K562 (cell line): ENCODE results near the gene ASCL2. TPM values are rescaled to one million over a fixed set of nuclear protein-coding genes. Genes with fewer than 3 reads are reported as not detected.

Source experiments
- ATAC-seq: fragments of 200-7000 bp; cut with Tn5 transposase; 3 replicates; pipeline ENCODE4 v1.9.1; 2020; ENCODE audit warnings: moderate library complexity
- BruUV-seq: library from RNA; stranded (reverse); fragments of 400-500 nt; replicated peaks from 2 replicates; lab custom pipeline; 2021; lab: Mats Ljungman, UMichigan
- CTCF ChIA-PET: fragments of 300-600 bp; formaldehyde crosslinking; extraction: SDS; loops from one replicate; lab custom pipeline; 2021; ENCODE audit warnings: low intra/inter-chr PET ratio; lab: Yijun Ruan, JAX
- POLR2A ChIA-PET: fragments of 300-600, 350-650 bp; sonication (Branson Sonifier 250); formaldehyde crosslinking; extraction: SDS; loops from one replicate; lab custom pipeline; 2021; ENCODE audit warnings: antibody characterized with exemption, inconsistent platforms; lab: Yijun Ruan, JAX
- DNase-seq, 4 experiments: peaks; one replicate each; pipeline versions ENCODE4 v3.0.0 to v3.0.0-alpha.2; 2011 to 2018; ENCODE audit warnings: low spot score in 3 of 4, mixed read lengths in 3 of 4; ENCODE audit errors: extremely low read depth in 1 of 4
- FAIRE-seq: peaks from 2 replicates; lab custom pipeline; 2011; peaks lifted over from hg19 to GRCh38; lab: Jason Lieb, UNC
- H2AFZ ChIP-seq: 2 replicates; pipeline ENCODE4 v1.6.0; 2011; ENCODE audit warnings: low read depth, low read length, control low read depth, inconsistent platforms
- H3K27ac ChIP-seq: fragments of 200-600 bp; 3 replicates; pipeline ENCODE4 v1.8.0; 2011; ENCODE audit warnings: low read depth, mild to moderate bottlenecking, control low read depth, inconsistent platforms, low read length, moderate library complexity, mixed read lengths; ENCODE audit errors: extremely low read depth
- H3K27me3 ChIP-seq, 2 experiments: fragments of 300-600 bp in 1 of 2; 2 replicates in 1 of 2; 3 replicates in 1 of 2; pipeline versions ENCODE4 v1.6.0 to v1.8.0; 2011; ENCODE audit warnings: inconsistent platforms in 2 of 2, low read length in 2 of 2, mild to moderate bottlenecking in 1 of 2, mixed read lengths in 1 of 2, moderate library complexity in 1 of 2; ENCODE audit not compliant: control insufficient read depth in 2 of 2, insufficient read depth in 2 of 2
- H3K36me3 ChIP-seq: fragments of 300-600 bp; 3 replicates; pipeline ENCODE4 v1.8.0; 2011; ENCODE audit warnings: mild to moderate bottlenecking, low read length, inconsistent platforms; ENCODE audit not compliant: control insufficient read depth, insufficient read depth
- H3K4me1 ChIP-seq, 2 experiments: fragments of 200-600 bp in 1 of 2; replicated peaks in 1 of 2; 2 replicates in 1 of 2; 3 replicates in 1 of 2; pipeline versions ENCODE4 v1.5.1 to v1.8.0; 2011; ENCODE audit warnings: inconsistent platforms in 2 of 2, low read length in 2 of 2, mild to moderate bottlenecking in 1 of 2, mixed read lengths in 1 of 2, moderate library complexity in 1 of 2; ENCODE audit not compliant: control insufficient read depth in 2 of 2, insufficient read depth in 2 of 2
- H3K4me2 ChIP-seq: 2 replicates; pipeline ENCODE4 v1.6.1; 2011; ENCODE audit warnings: low read length, control low read depth, inconsistent platforms, mixed read lengths; ENCODE audit not compliant: insufficient read depth
- H3K4me3 ChIP-seq: fragments of 200-600 bp; sonication (generic), shearing (Covaris generic); 2 replicates; pipeline ENCODE4 v1.5.1; 2016; ENCODE audit warnings: control low read depth, inconsistent platforms
- H3K79me2 ChIP-seq: fragments of 200-600 bp; 3 replicates; pipeline ENCODE4 v1.8.0; 2011; ENCODE audit warnings: low read length, inconsistent platforms; ENCODE audit not compliant: control insufficient read depth, insufficient read depth
- H3K9ac ChIP-seq, 2 experiments: 2 replicates each; pipeline versions ENCODE4 v1.6.0 to v1.6.1; 2011; ENCODE audit warnings: low read depth in 2 of 2, low read length in 2 of 2, control low read depth in 1 of 2, inconsistent platforms in 1 of 2, mild to moderate bottlenecking in 1 of 2, mixed read lengths in 1 of 2; ENCODE audit not compliant: insufficient read depth in 1 of 2
- H3K9me1 ChIP-seq: one replicate; pipeline ENCODE4 v1.6.0; 2011; ENCODE audit warnings: inconsistent platforms, mild to moderate bottlenecking, low read length, moderate library complexity; ENCODE audit not compliant: control insufficient read depth, insufficient read depth
- H3K9me3 ChIP-seq: replicated peaks from 2 replicates; pipeline ENCODE4 v1.5.1; 2011; ENCODE audit warnings: low read depth, low read length, inconsistent platforms; ENCODE audit not compliant: control insufficient read depth, insufficient read depth
- H4K20me1 ChIP-seq: replicated peaks from 2 replicates; pipeline ENCODE4 v1.6.1; 2011; ENCODE audit warnings: low read length, inconsistent platforms, mixed read lengths; ENCODE audit not compliant: control insufficient read depth, insufficient read depth
- HMGN3 ChIP-seq: IDR thresholded peaks from 2 replicates; pipeline ENCODE4 v1.6.1; 2011; ENCODE audit warnings: borderline replicate concordance, low read depth, mild to moderate bottlenecking, mixed read lengths, low read length; ENCODE audit not compliant: insufficient read length; ENCODE audit errors: extremely low read depth
- MYC ChIP-seq, 2 experiments: fragments of 250-450 bp in 1 of 2; sonication (Bioruptor Pico) in 1 of 2; IDR thresholded peaks; 2 replicates each; pipeline versions ENCODE4 v1.5.1 to v1.6.1; 2012 to 2021; ENCODE audit warnings: low read depth in 2 of 2, borderline replicate concordance in 1 of 2, improper control_type of control experiment in 1 of 2, low read length in 1 of 2, mild to moderate bottlenecking in 1 of 2, moderate library complexity in 1 of 2
- POLR2AphosphoS5 ChIP-seq: IDR thresholded peaks from 2 replicates; pipeline ENCODE4 v1.6.1; 2011; ENCODE audit warnings: mild to moderate bottlenecking, low read depth, low read length, moderate library complexity; ENCODE audit not compliant: control insufficient read depth, insufficient read depth
- SREBF1 ChIP-seq: fragments of 150-350 bp; IDR thresholded peaks from 2 replicates; pipeline ENCODE4 v1.6.1; 2014; ENCODE audit warnings: antibody characterized with exemption, low read depth, low read length, borderline replicate concordance
- TAF15 ChIP-seq: fragments of 200-400 bp; formaldehyde crosslinking; IDR thresholded peaks from 2 replicates; pipeline ENCODE4 v1.6.1; 2017; ENCODE audit warnings: mild to moderate bottlenecking, low read depth, low read length, moderate library complexity
- ZNF143 ChIP-seq: sonication (generic); formaldehyde crosslinking; IDR thresholded peaks from 2 replicates; pipeline ENCODE4 v1.9.0; 2022; ENCODE audit warnings: mild to moderate bottlenecking, missing genetic modification reagents
- ZNF740 ChIP-seq, 3 experiments: fragments of 200-800 bp in 1 of 3; sonication (Bioruptor generic) in 1 of 3; sonication (generic) in 1 of 3; formaldehyde crosslinking in 1 of 3; IDR thresholded peaks; 2 replicates each; pipeline versions ENCODE4 v1.6.1 to v1.8.0; 2016 to 2022; ENCODE audit warnings: mild to moderate bottlenecking in 2 of 3, missing compliant biosample characterization in 2 of 3, missing genetic modification characterization in 2 of 3, missing genetic modification reagents in 1 of 3
- WGBS: fragments of 100-300 bp; shearing (Covaris generic); methylation state at CpG from one replicate; pipeline ENCODE4 v1.1.6; 2016; ENCODE audit warnings: low coverage, mixed read lengths; ENCODE audit not compliant: insufficient coverage; ENCODE audit errors: missing lambda C conversion rate; 5-methylcytosine and 5-hydroxymethylcytosine counted together
- in situ Hi-C: fragments of 300-500 bp; cut with MboI; formaldehyde crosslinking; loops from 4 replicates; pipeline ENCODE4 v1.15.0; 2018; ENCODE audit warnings: inconsistent platforms, mixed read lengths
- intact Hi-C: fragments of 100-400 bp; cut with micrococcal nuclease; formaldehyde crosslinking; loops from 2 replicates; pipeline ENCODE4 v1.14.2; 2022
- polyA plus RNA-seq, 8 experiments: library from polyadenylated mRNA; depleted of rRNA in 4 of 8; stranded (reverse) in 5 of 8; unstranded in 3 of 8; fragments of >200 nt; fragmentation: Nextera tagmentation in 2 of 8; fragmentation: Illumina TruSeq in 1 of 8; extraction: Ambion mirVana in 2 of 8; extraction: Trizol in 1 of 8; gene quantifications; 2 replicates each; pipeline versions ENCODE4 v1.2.1 to v1.2.3, GENCODE V29; 2011 to 2014; ENCODE audit warnings: inconsistent platforms in 1 of 8, missing spikeins in 1 of 8
- total RNA-seq, 7 experiments: library from RNA; depleted of rRNA in 6 of 7; stranded (reverse); fragments of >200 nt in 6 of 7; fragmentation: Illumina TruSeq in 2 of 7; extraction: Trizol in 2 of 7; gene quantifications; 2 replicates each; pipeline versions ENCODE4 v1.2.1 to v1.2.3, GENCODE V29; 2011 to 2021; ENCODE audit warnings: low replicate concordance in 1 of 7
- TF ChIP-seq, protein P1 (sequence below), 2 experiments: fragments of 450-650 bp; IDR thresholded peaks; 2 replicates each; pipeline ENCODE4 v1.6.1; 2018; ENCODE audit warnings: mild to moderate bottlenecking in 2 of 2, low read depth in 1 of 2; ENCODE audit not compliant: partially characterized antibody in 2 of 2
- TF ChIP-seq, protein P2 (sequence below): sonication (generic); formaldehyde crosslinking; IDR thresholded peaks from 2 replicates; pipeline ENCODE4 v1.8.0; 2022; ENCODE audit warnings: missing genetic modification reagents, mild to moderate bottlenecking, moderate library complexity, borderline replicate concordance
- TF ChIP-seq, protein P3 (sequence below): fragments of 250-450 bp; sonication (Bioruptor Pico); IDR thresholded peaks from 2 replicates; pipeline ENCODE4 v1.8.0; 2021; ENCODE audit warnings: borderline replicate concordance, mild to moderate bottlenecking, moderate library complexity; ENCODE audit not compliant: poor library complexity, severe bottlenecking

Gene ASCL2
- total and polyA plus RNA-seq, 9 of the 15 experiments (the other 6 are each of a cell fraction or from before 2014, with no cell fraction given): 0.11 to 1.4 (median 0.36) TPM; not detected in 2

GRCh38 chr11:2271077-2271326, 614 bp upstream of the ASCL2 start (continued):
- no peak for TF ChIP-seq HMGN3
- no peak for TF ChIP-seq POLR2AphosphoS5
- no peak for TF ChIP-seq TAF15
- TF ChIP-seq SREBF1: no peak

- H3K4me3 ChIP-seq: peak overlapping the region; percentile 38
- H2AFZ ChIP-seq: peak overlapping the region; percentile 68
- ChIA-PET CTCF (no interaction called here), POLR2A (interaction anchor here (0.7 kb wide), 1 partner anchor 18 kb away, joined by 3 read pairs; no protein-coding TSS in a partner anchor)
- H3K9me1 ChIP-seq: no peaks in the 10 kb centered on the region
- peak; percentile 75 for ATAC-seq
- peaks cover 6% of the 10 kb centered on the region; the same call in 1 of the 2 replicates for H4K20me1 ChIP-seq
- no peak for FAIRE-seq
- H3K9ac ChIP-seq: peak overlapping the region in 1 of 2 experiments; percentile 64; a peak in 1 of 4 replicates
- 21% methylated on average over 62 of the region's 104 CpGs for WGBS
- peak; percentile 43 to 67 (median 58) for DNase-seq
- no peaks in the 10 kb centered on the region for H3K79me2 ChIP-seq
- peak overlapping the region; percentile 49 for H3K4me2 ChIP-seq
- intact Hi-C loops (no loop called here), in situ Hi-C loops (no loop called here)
- H3K27me3 ChIP-seq: peaks cover 1 to 80% of the 10 kb centered on the region in 2 experiments; a peak in 3 of 5 replicates
- no peaks in the 10 kb centered on the region for H3K36me3 ChIP-seq
- no peaks in the 10 kb centered on the region for H3K9me3 ChIP-seq
- BruUV-seq: no TSS peak
- H3K27ac ChIP-seq: no peak overlapping the region
- H3K4me1 ChIP-seq: peaks cover 8 to 50% of the 10 kb centered on the region in 2 experiments; a peak in 4 of 5 replicates
- TF ChIP-seq ZNF143 (CRISPR knock-in tag) (peak; percentile 33; the same call in 1 of the 2 replicates), MYC (IDR thresholded peaks at IDR 0.05; ENCODE audit: low read depth, low read length) (0 out of 2 replicates have a peak, but pooled peaks have one; percentile 17), MYC (CRISPR knock-in tag; IDR thresholded peaks at IDR 0.05; ENCODE audit: borderline replicate concordance, low read depth) (no peak), ZNF740 (CRISPR knock-in tag; IDR thresholded peaks at IDR 0.05) (peak; percentile 38; the same call in 1 of the 2 replicates), ZNF740 (tag; IDR thresholded peaks at IDR 0.05) (no peak)
- TF ChIP-seq, protein P1, sequence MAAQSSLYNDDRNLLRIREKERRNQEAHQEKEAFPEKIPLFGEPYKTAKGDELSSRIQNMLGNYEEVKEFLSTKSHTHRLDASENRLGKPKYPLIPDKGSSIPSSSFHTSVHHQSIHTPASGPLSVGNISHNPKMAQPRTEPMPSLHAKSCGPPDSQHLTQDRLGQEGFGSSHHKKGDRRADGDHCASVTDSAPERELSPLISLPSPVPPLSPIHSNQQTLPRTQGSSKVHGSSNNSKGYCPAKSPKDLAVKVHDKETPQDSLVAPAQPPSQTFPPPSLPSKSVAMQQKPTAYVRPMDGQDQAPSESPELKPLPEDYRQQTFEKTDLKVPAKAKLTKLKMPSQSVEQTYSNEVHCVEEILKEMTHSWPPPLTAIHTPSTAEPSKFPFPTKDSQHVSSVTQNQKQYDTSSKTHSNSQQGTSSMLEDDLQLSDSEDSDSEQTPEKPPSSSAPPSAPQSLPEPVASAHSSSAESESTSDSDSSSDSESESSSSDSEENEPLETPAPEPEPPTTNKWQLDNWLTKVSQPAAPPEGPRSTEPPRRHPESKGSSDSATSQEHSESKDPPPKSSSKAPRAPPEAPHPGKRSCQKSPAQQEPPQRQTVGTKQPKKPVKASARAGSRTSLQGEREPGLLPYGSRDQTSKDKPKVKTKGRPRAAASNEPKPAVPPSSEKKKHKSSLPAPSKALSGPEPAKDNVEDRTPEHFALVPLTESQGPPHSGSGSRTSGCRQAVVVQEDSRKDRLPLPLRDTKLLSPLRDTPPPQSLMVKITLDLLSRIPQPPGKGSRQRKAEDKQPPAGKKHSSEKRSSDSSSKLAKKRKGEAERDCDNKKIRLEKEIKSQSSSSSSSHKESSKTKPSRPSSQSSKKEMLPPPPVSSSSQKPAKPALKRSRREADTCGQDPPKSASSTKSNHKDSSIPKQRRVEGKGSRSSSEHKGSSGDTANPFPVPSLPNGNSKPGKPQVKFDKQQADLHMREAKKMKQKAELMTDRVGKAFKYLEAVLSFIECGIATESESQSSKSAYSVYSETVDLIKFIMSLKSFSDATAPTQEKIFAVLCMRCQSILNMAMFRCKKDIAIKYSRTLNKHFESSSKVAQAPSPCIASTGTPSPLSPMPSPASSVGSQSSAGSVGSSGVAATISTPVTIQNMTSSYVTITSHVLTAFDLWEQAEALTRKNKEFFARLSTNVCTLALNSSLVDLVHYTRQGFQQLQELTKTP (IDR thresholded peaks at IDR 0.05; ENCODE audit: low read depth in 1 of 2, partially characterized antibody in 2 of 2): no peak
- TF ChIP-seq, protein P2, sequence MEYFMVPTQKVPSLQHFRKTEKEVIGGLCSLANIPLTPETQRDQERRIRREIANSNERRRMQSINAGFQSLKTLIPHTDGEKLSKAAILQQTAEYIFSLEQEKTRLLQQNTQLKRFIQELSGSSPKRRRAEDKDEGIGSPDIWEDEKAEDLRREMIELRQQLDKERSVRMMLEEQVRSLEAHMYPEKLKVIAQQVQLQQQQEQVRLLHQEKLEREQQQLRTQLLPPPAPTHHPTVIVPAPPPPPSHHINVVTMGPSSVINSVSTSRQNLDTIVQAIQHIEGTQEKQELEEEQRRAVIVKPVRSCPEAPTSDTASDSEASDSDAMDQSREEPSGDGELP (CRISPR knock-in tag): peak; percentile 34; the same call in 1 of the 2 replicates
- TF ChIP-seq, protein P3, sequence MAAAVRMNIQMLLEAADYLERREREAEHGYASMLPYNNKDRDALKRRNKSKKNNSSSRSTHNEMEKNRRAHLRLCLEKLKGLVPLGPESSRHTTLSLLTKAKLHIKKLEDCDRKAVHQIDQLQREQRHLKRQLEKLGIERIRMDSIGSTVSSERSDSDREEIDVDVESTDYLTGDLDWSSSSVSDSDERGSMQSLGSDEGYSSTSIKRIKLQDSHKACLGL (CRISPR knock-in tag): no peak
Measured at GRCh38 chr11:2269601-2270321, 627 bp downstream of the ASCL2 start.
